Stomach (tissue), 9 donors: ENCODE results near the gene TRAPPC6A. TPM values are rescaled to one million over a fixed set of nuclear protein-coding genes. Genes with fewer than 3 reads are reported as not detected.

ENCODE experiments used
- DNase-seq, 2 donors: peaks; one replicate each; pipeline versions ENCODE4 v3.0.0 to v3.0.0-alpha.2; 2013 to 2019
- H3K27ac ChIP-seq, 5 donors: fragments of 200-600 bp in 4 of 5; sonication (generic) in 4 of 5; one replicate each; pipeline ENCODE4 v1.5.1; 2013 to 2019; ENCODE audit warnings: mild to moderate bottlenecking in 1 of 5, moderate library complexity in 1 of 5
- H3K27me3 ChIP-seq, 3 donors: fragments of 200-600 bp; sonication (generic); one replicate each; pipeline ENCODE4 v1.5.1; 2017 to 2019; ENCODE audit warnings: mixed run types in 1 of 3
- H3K36me3 ChIP-seq, 4 donors: fragments of 200-600 bp; sonication (generic); 1 replicate in 3 of 4; 2 replicates in 1 of 4; pipeline ENCODE4 v1.5.1; 2016 to 2019
- H3K4me1 ChIP-seq, 4 donors: fragments of 200-600 bp; sonication (generic); one replicate each; pipeline ENCODE4 v1.5.1; 2016 to 2019
- H3K4me3 ChIP-seq, 4 donors: fragments of 200-600 bp; sonication (generic) in 3 of 4; one replicate each; pipeline ENCODE4 v1.5.1; 2016 to 2019; ENCODE audit warnings: mild to moderate bottlenecking in 1 of 4
- H3K9me3 ChIP-seq, 4 donors: fragments of 200-600 bp; sonication (generic); one replicate each; pipeline ENCODE4 v1.5.1; 2016 to 2019
- EP300 ChIP-seq: sonication (generic); formaldehyde crosslinking; IDR thresholded peaks from one replicate; pipeline ENCODE4 v1.6.1; 2017; ENCODE audit warnings: antibody characterized with exemption
- POLR2A ChIP-seq, 4 donors: fragments of 450-650 bp; IDR thresholded peaks; one replicate each; pipeline ENCODE4 v1.6.1; 2016; ENCODE audit warnings: antibody characterized with exemption in 4 of 4, control low read depth in 2 of 4, mild to moderate bottlenecking in 1 of 4, moderate library complexity in 1 of 4
- POLR2AphosphoS5 ChIP-seq, 3 donors: sonication (generic); formaldehyde crosslinking; IDR thresholded peaks; one replicate each; pipeline ENCODE4 v1.6.1; 2016; ENCODE audit warnings: antibody characterized with exemption in 3 of 3
- WGBS, 5 donors: extraction: QIAGEN DNeasy Blood & Tissue Kit in 3 of 5; methylation state at CpG; one replicate each; pipeline versions ENCODE4 v1.1.5 to v1.1.7; 2013 to 2018; 5-methylcytosine and 5-hydroxymethylcytosine counted together
- intact Hi-C: fragments of 100-400 bp; cut with DNase I; formaldehyde crosslinking; loops from one replicate; pipeline ENCODE4 v1.15.1; 2023; ENCODE audit warnings: low total_unique reads
- polyA plus RNA-seq, 3 donors: library from polyadenylated mRNA; stranded (reverse); fragments of 200-250 nt; gene quantifications; one replicate each; pipeline ENCODE4 v1.2.3, GENCODE V29; 2013
- total RNA-seq, 5 donors: library from RNA; depleted of rRNA; stranded (reverse); fragments of >200 nt; gene quantifications; one replicate each; pipeline versions ENCODE4 v1.1.0 to v1.2.3, GENCODE V29; 2014 to 2016
- TF ChIP-seq, protein P1 (sequence below), 7 experiments: fragments of 450-650 bp in 4 of 7; fragments of 200-600 bp in 3 of 7; sonication (generic) in 3 of 7; IDR thresholded peaks; one replicate each; pipeline ENCODE4 v1.5.1; 2016 to 2019; ENCODE audit warnings: antibody characterized with exemption in 7 of 7, control low read depth in 2 of 7, mild to moderate bottlenecking in 1 of 7
- donor health status: healthy with polysubstance abuse.
- donor health status: Bipolar disorder and iron deficiency.
- donor health status: healthy.

TRAPPC6A gene
- total and polyA plus RNA-seq, 8 donors: 8.7 to 59.4 (median 40.7) TPM; not detected in 1

DNA sequence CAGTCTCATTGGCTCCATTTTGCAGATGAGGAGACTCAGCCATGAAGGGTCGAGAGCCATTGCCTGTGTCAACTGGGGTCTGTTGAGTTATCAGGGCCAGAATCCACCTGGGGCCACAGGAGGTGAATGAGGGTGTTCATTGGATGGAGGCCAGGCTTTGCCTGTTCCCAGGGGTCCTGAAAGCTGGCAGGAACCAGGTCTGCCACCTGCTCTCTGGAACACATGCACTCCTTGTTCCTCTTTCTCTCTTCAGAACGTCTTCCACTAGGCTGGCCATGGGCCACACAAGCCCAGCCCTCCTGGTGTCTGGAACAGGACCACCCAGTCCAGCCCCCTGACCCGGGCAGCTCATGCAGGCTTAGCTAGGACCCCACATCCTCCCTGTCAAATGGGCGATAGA lies 63.9 kb downstream of the TRAPPC6A start:
- Histone ChIP-seq H3K4me1 (peaks cover 58 to 98% (median 86%) of the 10 kb centered on the region in 4 donors), H3K27me3 (no peaks in the 10 kb centered on the region), H3K4me3 (peak overlapping the region in 1 of 4 donors; percentile 10), H3K36me3 (no peaks in the 10 kb centered on the region), H3K27ac (peak overlapping the region; percentile 34 to 80 (median 75)), H3K9me3 (no peaks in the 10 kb centered on the region)
- no peak for DNase-seq
- 57 to 70% (median 62%) methylated on average over 4 of the region's 4 CpGs for WGBS, 5 donors
- TF ChIP-seq EP300 (no peak), POLR2AphosphoS5 (IDR thresholded peaks at IDR 0.05) (no peak), POLR2A (IDR thresholded peaks at IDR 0.05) (no peak)
- TF ChIP-seq, protein P1, sequence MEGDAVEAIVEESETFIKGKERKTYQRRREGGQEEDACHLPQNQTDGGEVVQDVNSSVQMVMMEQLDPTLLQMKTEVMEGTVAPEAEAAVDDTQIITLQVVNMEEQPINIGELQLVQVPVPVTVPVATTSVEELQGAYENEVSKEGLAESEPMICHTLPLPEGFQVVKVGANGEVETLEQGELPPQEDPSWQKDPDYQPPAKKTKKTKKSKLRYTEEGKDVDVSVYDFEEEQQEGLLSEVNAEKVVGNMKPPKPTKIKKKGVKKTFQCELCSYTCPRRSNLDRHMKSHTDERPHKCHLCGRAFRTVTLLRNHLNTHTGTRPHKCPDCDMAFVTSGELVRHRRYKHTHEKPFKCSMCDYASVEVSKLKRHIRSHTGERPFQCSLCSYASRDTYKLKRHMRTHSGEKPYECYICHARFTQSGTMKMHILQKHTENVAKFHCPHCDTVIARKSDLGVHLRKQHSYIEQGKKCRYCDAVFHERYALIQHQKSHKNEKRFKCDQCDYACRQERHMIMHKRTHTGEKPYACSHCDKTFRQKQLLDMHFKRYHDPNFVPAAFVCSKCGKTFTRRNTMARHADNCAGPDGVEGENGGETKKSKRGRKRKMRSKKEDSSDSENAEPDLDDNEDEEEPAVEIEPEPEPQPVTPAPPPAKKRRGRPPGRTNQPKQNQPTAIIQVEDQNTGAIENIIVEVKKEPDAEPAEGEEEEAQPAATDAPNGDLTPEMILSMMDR (IDR thresholded peaks at IDR 0.05): no peak
- intact Hi-C loops: no loop called here

GRCh38 chr19:45113628-45114027 lies 64.4 kb downstream of the TRAPPC6A start:
- no peaks in the 10 kb centered on the region for H3K9me3 ChIP-seq
- peak overlapping the region; percentile 66 to 80 (median 75) for H3K27ac ChIP-seq
- no peaks in the 10 kb centered on the region for H3K27me3 ChIP-seq
- H3K4me1 ChIP-seq: peaks cover 54 to 96% (median 82%) of the 10 kb centered on the region in 4 donors
- intact Hi-C loops: no loop called here
- TF ChIP-seq EP300 (no peak), POLR2AphosphoS5 (IDR thresholded peaks at IDR 0.05) (peak in 2 of 3 donors; percentile 55)
- TF ChIP-seq, protein P1 (IDR thresholded peaks at IDR 0.05): peak in 1 of 7 experiments; percentile 4
- no peaks in the 10 kb centered on the region for H3K36me3 ChIP-seq
- WGBS, 5 donors: 30 to 52% (median 39%) methylated on average over 9 of the region's 9 CpGs
- peak; percentile 76 to 86 for DNase-seq
- H3K4me3 ChIP-seq: peak overlapping the region in 1 of 4 donors; percentile 10

Other genes starting within 250 kb of the TRAPPC6A start
- not detected for gene APOC4, start 236.0 kb downstream of the TRAPPC6A start, total RNA-seq
- gene APOC4, start 236.0 kb downstream of the TRAPPC6A start, polyA plus RNA-seq: under 1 TPM in 1 of 3 donors, not detected in 2; 0.33 TPM
- gene APOC2, start 232.2 kb downstream of the TRAPPC6A start, total RNA-seq: 10 to 100 TPM in 1 of 5 donors, not detected in 4; 16.8 TPM
- gene APOC2, start 232.2 kb downstream of the TRAPPC6A start, polyA plus RNA-seq: 1 to 10 TPM in 1 of 3 donors, under 1 TPM in 1, not detected in 1; 0.75 to 2.5 TPM
- 100 to 1,000 TPM in 2 of 5 donors, 10 to 100 TPM in 3; 39.3 to 152 (median 86.6) TPM for gene CLPTM1, start 222.9 kb downstream of the TRAPPC6A start, total RNA-seq
- 10 to 100 TPM; 43.4 to 73.3 (median 60.1) TPM for gene CLPTM1, start 222.9 kb downstream of the TRAPPC6A start, polyA plus RNA-seq
- 10 to 100 TPM in 2 of 5 donors, 1 to 10 TPM in 2, not detected in 1; 3.2 to 33.5 (median 10.2) TPM for gene RELB, start 176.8 kb downstream of the TRAPPC6A start, total RNA-seq
- 10 to 100 TPM in 2 of 3 donors, 1 to 10 TPM in 1; 9.8 to 27.0 (median 14.9) TPM for gene RELB, start 176.8 kb downstream of the TRAPPC6A start, polyA plus RNA-seq
- gene CLASRP, start 139.2 kb downstream of the TRAPPC6A start, total RNA-seq: 100 to 1,000 TPM in 3 of 5 donors, 10 to 100 TPM in 2; 27.0 to 491 (median 274) TPM
- gene CLASRP, start 139.2 kb downstream of the TRAPPC6A start, polyA plus RNA-seq: 100 to 1,000 TPM in 1 of 3 donors, 10 to 100 TPM in 2; 47.7 to 131 (median 86.6) TPM
- 10 to 100 TPM in 2 of 5 donors, 1 to 10 TPM in 1, under 1 TPM in 1, not detected in 1; 0.45 to 13.4 (median 7.4) TPM for gene ZNF296, start 101.8 kb downstream of the TRAPPC6A start, total RNA-seq
- 1 to 10 TPM; 2.7 to 7.0 (median 5.0) TPM for gene ZNF296, start 101.8 kb downstream of the TRAPPC6A start, polyA plus RNA-seq
- 100 to 1,000 TPM in 1 of 5 donors, 10 to 100 TPM in 2, 1 to 10 TPM in 2; 1.8 to 107 (median 11.2) TPM for gene GEMIN7, start 99.0 kb downstream of the TRAPPC6A start, total RNA-seq
- 10 to 100 TPM; 28.2 to 44.3 (median 36.0) TPM for gene GEMIN7, start 99.0 kb downstream of the TRAPPC6A start, polyA plus RNA-seq
- gene PPP1R37, start 85.1 kb downstream of the TRAPPC6A start, total RNA-seq: 100 to 1,000 TPM in 1 of 5 donors, 10 to 100 TPM in 4; 25.7 to 268 (median 55.4) TPM
- 10 to 100 TPM; 32.4 to 95.8 (median 39.7) TPM for gene PPP1R37, start 85.1 kb downstream of the TRAPPC6A start, polyA plus RNA-seq
- not detected for gene NKPD1, start 17.3 kb downstream of the TRAPPC6A start, total RNA-seq
- gene NKPD1, start 17.3 kb downstream of the TRAPPC6A start, polyA plus RNA-seq: under 1 TPM in 1 of 3 donors, not detected in 2; 0.20 TPM
- gene BLOC1S3, start 547 bp upstream of the TRAPPC6A start, total RNA-seq: 10 to 100 TPM in 2 of 5 donors, 1 to 10 TPM in 3; 3.1 to 71.0 (median 8.3) TPM
- 1 to 10 TPM; 3.5 to 7.5 (median 4.3) TPM for gene BLOC1S3, start 547 bp upstream of the TRAPPC6A start, polyA plus RNA-seq
- 10 to 100 TPM in 1 of 5 donors, 1 to 10 TPM in 1, under 1 TPM in 2, not detected in 1; 0.72 to 20.6 (median 1.0) TPM for gene EXOC3L2, start 67.2 kb upstream of the TRAPPC6A start, total RNA-seq
- gene EXOC3L2, start 67.2 kb upstream of the TRAPPC6A start, polyA plus RNA-seq: 1 to 10 TPM; 1.1 to 2.9 (median 1.9) TPM
- 100 to 1,000 TPM in 1 of 5 donors, 10 to 100 TPM in 3, 1 to 10 TPM in 1; 8.8 to 120 (median 21.8) TPM for gene MARK4, start 73.0 kb upstream of the TRAPPC6A start, total RNA-seq
- 10 to 100 TPM; 12.6 to 16.2 (median 14.6) TPM for gene MARK4, start 73.0 kb upstream of the TRAPPC6A start, polyA plus RNA-seq
- gene CKM, start 144.6 kb upstream of the TRAPPC6A start, total RNA-seq: 10 to 100 TPM in 1 of 5 donors, 1 to 10 TPM in 2, not detected in 2; 4.1 to 10.8 (median 6.2) TPM
- 10 to 100 TPM; 10.9 to 58.5 (median 11.3) TPM for gene CKM, start 144.6 kb upstream of the TRAPPC6A start, polyA plus RNA-seq
- under 1 TPM in 1 of 5 donors, not detected in 4; 0.92 TPM for gene KLC3, start 162.5 kb upstream of the TRAPPC6A start, total RNA-seq
- 1 to 10 TPM in 2 of 3 donors, under 1 TPM in 1; 0.61 to 7.0 (median 1.1) TPM for gene KLC3, start 162.5 kb upstream of the TRAPPC6A start, polyA plus RNA-seq
- 10 to 100 TPM in 3 of 5 donors, 1 to 10 TPM in 2; 5.3 to 77.3 (median 12.0) TPM for gene ERCC2, start 192.3 kb upstream of the TRAPPC6A start, total RNA-seq
- gene ERCC2, start 192.3 kb upstream of the TRAPPC6A start, polyA plus RNA-seq: 10 to 100 TPM in 1 of 3 donors, 1 to 10 TPM in 2; 6.2 to 10.5 (median 6.9) TPM
- 10 to 100 TPM in 3 of 5 donors, 1 to 10 TPM in 2; 2.4 to 44.9 (median 28.0) TPM for gene PPP1R13L, start 226.8 kb upstream of the TRAPPC6A start, total RNA-seq
- gene PPP1R13L, start 226.8 kb upstream of the TRAPPC6A start, polyA plus RNA-seq: 100 to 1,000 TPM in 1 of 3 donors, 10 to 100 TPM in 1, 1 to 10 TPM in 1; 9.2 to 120 (median 11.8) TPM
- gene POLR1G, start 228.4 kb upstream of the TRAPPC6A start, total RNA-seq: 1 to 10 TPM in 2 of 5 donors, under 1 TPM in 1, not detected in 2; 0.55 to 5.9 (median 2.2) TPM
- gene POLR1G, start 228.4 kb upstream of the TRAPPC6A start, polyA plus RNA-seq: 1 to 10 TPM; 1.8 to 7.2 (median 3.4) TPM
- 10 to 100 TPM in 4 of 5 donors, 1 to 10 TPM in 1; 7.8 to 79.3 (median 36.9) TPM for gene ERCC1, start 245.7 kb upstream of the TRAPPC6A start, total RNA-seq
- gene ERCC1, start 245.7 kb upstream of the TRAPPC6A start, polyA plus RNA-seq: 10 to 100 TPM; 53.9 to 66.9 (median 54.6) TPM